ENCODE measurements around the gene CLTCL1.
"Not testable (repeated sequence)": the region's sequence is repeated elsewhere in the genome, so short reads cannot be mapped to it uniquely, and the experiment has no call there.

The CLTCL1 gene

GRCh38 chr22:19321757-19322156, 30.2 kb upstream of the CLTCL1 start:
- H3K27me3 ChIP-seq (ENCODE audit: insufficient read depth, low read length) = no peaks in the 10 kb centered on the region
- WGBS = no CpG with 5 or more reads among the region's 2 CpGs
- H3K36me3 ChIP-seq (ENCODE audit: insufficient read depth, low read length) = no peaks in the 10 kb centered on the region
- H3K9ac ChIP-seq (ENCODE audit: low read depth, low read length) = no peak overlapping the region
- H3K4me1 ChIP-seq (ENCODE audit: insufficient read depth, low read length) = no peaks in the 10 kb centered on the region
- H3K9me3 ChIP-seq (ENCODE audit: insufficient read depth, low read depth, low read length) = peaks cover 30% of the 10 kb centered on the region
- no peak overlapping the region for H3K27ac ChIP-seq (ENCODE audit: low read depth, low read length)
- no peak overlapping the region for H3K4me3 ChIP-seq (ENCODE audit: low read length)

DNA sequence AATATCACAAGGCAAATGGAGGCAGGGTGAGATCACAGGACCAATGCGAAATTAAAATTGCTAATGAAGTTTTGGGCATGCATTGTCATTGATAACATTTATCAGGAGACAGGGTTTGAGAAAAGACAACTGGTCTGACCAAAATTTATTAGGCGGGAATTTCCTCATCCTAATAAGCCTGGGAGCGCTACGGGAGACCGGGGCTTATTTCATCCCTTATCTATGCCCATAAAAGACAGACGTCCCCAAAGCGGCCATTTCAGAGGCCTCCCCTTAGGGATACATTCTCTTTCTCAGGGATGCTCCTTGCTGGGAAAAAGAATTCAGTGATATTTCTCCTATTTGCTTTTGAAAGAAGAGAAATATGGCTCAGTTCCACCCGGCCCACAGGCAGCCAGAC, 28.6 kb upstream of the CLTCL1 start:
- H3K36me3 ChIP-seq (ENCODE audit: insufficient read depth, low read length) = not testable (repeated sequence)
- H3K9me3 ChIP-seq (ENCODE audit: insufficient read depth, low read depth, low read length) = peaks cover 41% of the 10 kb centered on the region

GRCh38 chr22:19319281-19319680, 27.8 kb upstream of the CLTCL1 start:
- H3K9ac ChIP-seq (ENCODE audit: low read depth, low read length) = no peak overlapping the region
- H3K4me1 ChIP-seq (ENCODE audit: insufficient read depth, low read length) = no peaks in the 10 kb centered on the region
- H3K27ac ChIP-seq (ENCODE audit: low read depth, low read length) = no peak overlapping the region
- no peaks in the 10 kb centered on the region for H3K27me3 ChIP-seq (ENCODE audit: insufficient read depth, low read length)
- H3K9me3 ChIP-seq (ENCODE audit: insufficient read depth, low read depth, low read length) = peaks cover 39% of the 10 kb centered on the region
- H3K36me3 ChIP-seq (ENCODE audit: insufficient read depth, low read length) = no peaks in the 10 kb centered on the region
- H3K4me3 ChIP-seq (ENCODE audit: low read length) = no peak overlapping the region

More for the DNA sequence above, 28.6 kb upstream of the CLTCL1 start:
- not testable (repeated sequence) for H3K4me1 ChIP-seq (ENCODE audit: insufficient read depth, low read length); H3K9ac ChIP-seq (ENCODE audit: low read depth, low read length); H3K4me3 ChIP-seq (ENCODE audit: low read length); H3K27me3 ChIP-seq (ENCODE audit: insufficient read depth, low read length); H3K27ac ChIP-seq (ENCODE audit: low read depth, low read length)
- WGBS = 92% methylated on average over 8 of the region's 8 CpGs

- H3K9ac ChIP-seq (ENCODE audit: low read depth, low read length) = no peak overlapping the region
- H3K4me3 ChIP-seq (ENCODE audit: low read length) = no peak overlapping the region
- H3K36me3 ChIP-seq (ENCODE audit: insufficient read depth, low read length) = no peaks in the 10 kb centered on the region
- H3K27me3 ChIP-seq (ENCODE audit: insufficient read depth, low read length) = no peaks in the 10 kb centered on the region
- no peaks in the 10 kb centered on the region for H3K4me1 ChIP-seq (ENCODE audit: insufficient read depth, low read length)
- no peak overlapping the region for H3K27ac ChIP-seq (ENCODE audit: low read depth, low read length)
- H3K9me3 ChIP-seq (ENCODE audit: insufficient read depth, low read depth, low read length) = peaks cover 41% of the 10 kb centered on the region
These were observed 26.3 kb upstream of the CLTCL1 start for GRCh38 chr22:19317865-19318264.

DNA sequence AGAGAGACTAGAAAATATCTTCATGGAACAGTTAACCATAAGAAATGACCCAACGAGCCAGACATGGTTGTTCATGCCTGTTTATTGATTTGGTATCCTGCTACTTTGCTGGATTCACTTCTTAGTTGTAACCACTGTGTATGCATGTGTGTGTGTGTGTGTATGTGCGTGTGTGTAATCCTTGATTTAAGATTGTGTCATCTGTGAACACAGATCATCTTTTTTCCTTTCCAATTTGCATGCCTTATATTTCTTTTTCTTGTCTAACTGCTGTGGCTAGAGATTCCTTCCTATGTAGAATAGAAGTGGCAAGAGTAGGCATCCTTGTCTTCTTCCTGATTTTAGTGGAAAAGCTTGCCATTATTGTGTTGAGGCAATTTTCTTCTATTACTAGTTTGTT, 16.4 kb upstream of the CLTCL1 start:
- no peaks in the 10 kb centered on the region for H3K9me3 ChIP-seq (ENCODE audit: insufficient read depth, low read depth, low read length)
- no peaks in the 10 kb centered on the region for H3K27me3 ChIP-seq (ENCODE audit: insufficient read depth, low read length)
- H3K36me3 ChIP-seq (ENCODE audit: insufficient read depth, low read length) = no peaks in the 10 kb centered on the region
- no peak overlapping the region for H3K4me3 ChIP-seq (ENCODE audit: low read length)
- no peak overlapping the region for H3K9ac ChIP-seq (ENCODE audit: low read depth, low read length)
- 96% methylated on average over 1 of the region's 2 CpGs for WGBS
- no peak overlapping the region for H3K27ac ChIP-seq (ENCODE audit: low read depth, low read length)
- no peaks in the 10 kb centered on the region for H3K4me1 ChIP-seq (ENCODE audit: insufficient read depth, low read length)

DNA sequence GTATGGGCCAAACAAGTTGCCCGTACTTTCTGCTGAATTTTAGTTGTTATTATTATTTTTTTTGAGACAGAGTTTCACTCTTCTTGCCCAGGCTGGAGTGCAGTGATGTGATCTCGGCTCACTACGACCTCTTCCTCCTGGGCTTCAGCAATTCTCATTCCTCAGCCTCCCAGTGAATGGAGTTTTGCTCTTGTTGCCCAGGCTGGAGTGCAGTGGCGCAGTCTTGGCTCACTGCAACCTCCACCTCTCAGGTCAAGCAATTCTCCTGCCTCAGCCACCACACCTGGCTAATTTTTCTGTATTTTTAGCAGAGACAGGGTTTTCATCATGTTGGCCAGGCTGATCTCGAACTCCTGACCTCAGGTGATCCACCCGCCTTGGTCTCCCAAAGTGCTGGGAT, 15.0 kb upstream of the CLTCL1 start:
- H3K4me3 ChIP-seq (ENCODE audit: low read length); H3K27me3 ChIP-seq (ENCODE audit: insufficient read depth, low read length); H3K4me1 ChIP-seq (ENCODE audit: insufficient read depth, low read length); H3K9me3 ChIP-seq (ENCODE audit: insufficient read depth, low read depth, low read length); H3K36me3 ChIP-seq (ENCODE audit: insufficient read depth, low read length); H3K9ac ChIP-seq (ENCODE audit: low read depth, low read length); H3K27ac ChIP-seq (ENCODE audit: low read depth, low read length): not testable (repeated sequence)
- 92% methylated on average over 6 of the region's 6 CpGs for WGBS

GRCh38 chr22:19304547-19304946, 13.0 kb upstream of the CLTCL1 start:
- H3K9me3 ChIP-seq (ENCODE audit: insufficient read depth, low read depth, low read length) = no peaks in the 10 kb centered on the region
- no peak overlapping the region for H3K9ac ChIP-seq (ENCODE audit: low read depth, low read length)
- H3K4me3 ChIP-seq (ENCODE audit: low read length) = no peak overlapping the region
- no peaks in the 10 kb centered on the region for H3K27me3 ChIP-seq (ENCODE audit: insufficient read depth, low read length)
- WGBS = 97% methylated on average over 4 of the region's 5 CpGs
- no peaks in the 10 kb centered on the region for H3K36me3 ChIP-seq (ENCODE audit: insufficient read depth, low read length)
- no peak overlapping the region for H3K27ac ChIP-seq (ENCODE audit: low read depth, low read length)
- H3K4me1 ChIP-seq (ENCODE audit: insufficient read depth, low read length) = no peaks in the 10 kb centered on the region

- Histone ChIP-seq H3K27me3 (ENCODE audit: insufficient read depth, low read length) (no peaks in the 10 kb centered on the region), H3K9me3 (ENCODE audit: insufficient read depth, low read depth, low read length) (no peaks in the 10 kb centered on the region), H3K27ac (ENCODE audit: low read depth, low read length) (no peak overlapping the region), H3K4me3 (ENCODE audit: low read length) (no peak overlapping the region), H3K36me3 (ENCODE audit: insufficient read depth, low read length) (no peaks in the 10 kb centered on the region), H3K9ac (ENCODE audit: low read depth, low read length) (no peak overlapping the region), H3K4me1 (ENCODE audit: insufficient read depth, low read length) (no peaks in the 10 kb centered on the region)
- WGBS = 92% methylated on average over 1 of the region's 1 CpG
These were observed 12.3 kb upstream of the CLTCL1 start for GRCh38 chr22:19303785-19304184.

DNA sequence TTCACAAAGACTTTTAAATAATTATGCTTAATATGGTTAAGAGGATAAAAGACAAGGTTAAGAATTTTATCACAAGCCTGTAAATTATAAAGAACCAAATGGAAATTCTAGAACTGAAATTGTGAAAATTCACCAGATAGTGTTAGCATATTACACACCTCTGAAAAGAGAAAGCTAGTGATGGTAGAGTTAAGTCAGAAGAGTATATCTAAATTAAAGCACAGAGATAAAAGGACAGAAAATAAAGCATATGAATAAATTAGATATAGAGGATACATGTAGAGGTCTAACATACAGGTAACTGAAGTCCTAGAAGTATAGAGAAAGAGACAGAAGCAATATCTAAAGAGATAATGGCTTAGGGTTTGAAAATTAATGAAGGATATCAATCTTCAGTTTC, 4.2 kb upstream of the CLTCL1 start:
- Histone ChIP-seq H3K4me1 (ENCODE audit: insufficient read depth, low read length) (no peaks in the 10 kb centered on the region), H3K9ac (ENCODE audit: low read depth, low read length) (no peak overlapping the region), H3K27me3 (ENCODE audit: insufficient read depth, low read length) (peaks cover 13% of the 10 kb centered on the region), H3K27ac (ENCODE audit: low read depth, low read length) (no peak overlapping the region), H3K4me3 (ENCODE audit: low read length) (no peak overlapping the region), H3K36me3 (ENCODE audit: insufficient read depth, low read length) (no peaks in the 10 kb centered on the region), H3K9me3 (ENCODE audit: insufficient read depth, low read depth, low read length) (no peaks in the 10 kb centered on the region)

DNA sequence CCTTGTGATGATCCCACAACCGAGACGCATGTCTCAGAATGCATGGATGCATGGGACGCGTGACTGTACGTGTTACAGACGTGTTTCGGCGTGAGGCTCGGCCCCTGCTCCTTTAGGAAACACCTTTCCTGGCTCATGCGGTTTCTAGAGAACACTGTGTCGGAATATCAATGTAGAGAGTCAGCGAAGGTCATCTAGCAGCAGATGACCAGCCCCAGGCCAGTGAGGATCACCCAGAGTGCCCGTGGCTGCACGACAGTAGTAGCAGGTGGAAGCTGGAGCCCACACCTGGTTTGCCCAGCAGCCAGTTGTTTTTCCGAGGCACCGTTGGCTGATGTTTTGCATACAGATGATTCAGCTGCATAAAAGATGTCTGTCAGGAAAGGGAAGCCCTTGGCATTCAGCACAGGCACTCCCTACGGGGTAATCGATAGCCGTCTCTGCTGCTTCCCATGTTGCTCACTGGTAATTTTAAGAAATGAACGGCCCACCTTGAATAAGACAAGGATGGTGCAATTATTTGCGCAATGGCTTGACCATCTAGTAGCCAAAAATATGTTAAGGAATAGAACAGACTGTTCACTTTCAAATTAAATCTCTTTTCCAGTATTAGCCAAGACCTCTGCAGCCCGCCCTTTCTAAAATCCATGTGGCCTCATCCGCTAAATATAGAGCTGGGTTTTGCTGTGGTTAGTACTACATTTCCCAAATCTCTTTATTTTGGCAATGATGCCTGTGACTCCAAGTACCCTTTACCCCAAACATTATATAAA, 1.1 kb upstream of the CLTCL1 start:
- no peaks in the 10 kb centered on the region for H3K36me3 ChIP-seq (ENCODE audit: insufficient read depth, low read length)
- peak overlapping the region; percentile 68 for H3K4me3 ChIP-seq (ENCODE audit: low read length)
- H3K9me3 ChIP-seq (ENCODE audit: insufficient read depth, low read depth, low read length) = no peaks in the 10 kb centered on the region
- peak overlapping the region; percentile 57; the same call in 1 of the 2 replicates for H3K9ac ChIP-seq (ENCODE audit: low read depth, low read length)
- no peak overlapping the region for H3K27ac ChIP-seq (ENCODE audit: low read depth, low read length)
- peaks cover 8% of the 10 kb centered on the region for H3K4me1 ChIP-seq (ENCODE audit: insufficient read depth, low read length)
- H3K27me3 ChIP-seq (ENCODE audit: insufficient read depth, low read length) = peaks cover 24% of the 10 kb centered on the region
- 88% methylated on average over 21 of the region's 23 CpGs for WGBS

DNA sequence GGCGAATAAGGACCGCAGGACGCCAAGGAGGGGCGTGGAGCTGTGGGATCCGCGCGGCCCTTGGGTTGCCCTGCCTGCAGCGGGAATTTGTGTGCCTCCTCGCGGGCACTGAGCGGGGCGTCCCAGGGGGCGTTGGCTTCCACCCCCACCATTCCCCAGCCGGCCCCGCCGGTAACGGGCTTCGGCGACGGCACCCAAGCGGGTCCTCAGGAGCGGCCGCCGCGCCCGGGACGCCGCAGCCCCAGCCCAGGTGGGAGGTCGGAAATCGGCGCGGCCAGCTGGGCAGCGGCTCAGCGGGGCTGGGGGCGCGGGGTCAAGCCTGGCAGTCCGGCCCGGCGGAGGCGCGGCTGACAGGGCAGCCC, 320 bp downstream of the CLTCL1 start:
- Histone ChIP-seq H3K9me3 (ENCODE audit: insufficient read depth, low read depth, low read length) (no peaks in the 10 kb centered on the region), H3K36me3 (ENCODE audit: insufficient read depth, low read length) (no peaks in the 10 kb centered on the region), H3K27ac (ENCODE audit: low read depth, low read length) (no peak overlapping the region; the same call in 1 of the 2 replicates), H3K27me3 (ENCODE audit: insufficient read depth, low read length) (peaks cover 24% of the 10 kb centered on the region), H3K4me3 (ENCODE audit: low read length) (peak overlapping the region; percentile 78), H3K4me1 (ENCODE audit: insufficient read depth, low read length) (peaks cover 23% of the 10 kb centered on the region), H3K9ac (ENCODE audit: low read depth, low read length) (peak overlapping the region; percentile 70)
- WGBS = under 1% methylated on average over 41 of the region's 41 CpGs

Measured in HUES64 (cell line).